Tibial nerve (tissue), 3 donors: Measurements from ENCODE around the gene CTPS2.

Experiments
- CTCF ChIP-seq, 5 experiments: fragments of 200-600 bp in 3 of 5; fragments of 450-650 bp in 2 of 5; sonication (generic) in 3 of 5; IDR thresholded peaks; one replicate each; pipeline ENCODE4 v1.5.1; 2016 to 2019; ENCODE audit warnings: antibody characterized with exemption in 5 of 5, mild to moderate bottlenecking in 3 of 5, moderate library complexity in 2 of 5
- POLR2A ChIP-seq, 2 donors: fragments of 450-650 bp; IDR thresholded peaks; one replicate each; pipeline ENCODE4 v1.6.1; 2017; ENCODE audit warnings: antibody characterized with exemption in 2 of 2, mild to moderate bottlenecking in 2 of 2, moderate library complexity in 2 of 2

- TF ChIP-seq CTCF (IDR thresholded peaks at IDR 0.05): no peak
- no peak for TF ChIP-seq POLR2A (IDR thresholded peaks at IDR 0.05)
Measured at GRCh38 chrX:16666541-16666940, 45.9 kb downstream of the CTPS2 start.
